SKM-1 (cell line): ENCODE measurements around the gene ZNF341.
"Not testable (repeated sequence)": the region's sequence is repeated elsewhere in the genome, so short reads cannot be mapped to it uniquely, and the experiment has no call there.

Source experiments
- DNase-seq: peaks from one replicate; lab custom pipeline; 2025; ENCODE audit not compliant: unreplicated experiment; lab: John Stamatoyannopoulos, UW

ZNF341 gene

DNA sequence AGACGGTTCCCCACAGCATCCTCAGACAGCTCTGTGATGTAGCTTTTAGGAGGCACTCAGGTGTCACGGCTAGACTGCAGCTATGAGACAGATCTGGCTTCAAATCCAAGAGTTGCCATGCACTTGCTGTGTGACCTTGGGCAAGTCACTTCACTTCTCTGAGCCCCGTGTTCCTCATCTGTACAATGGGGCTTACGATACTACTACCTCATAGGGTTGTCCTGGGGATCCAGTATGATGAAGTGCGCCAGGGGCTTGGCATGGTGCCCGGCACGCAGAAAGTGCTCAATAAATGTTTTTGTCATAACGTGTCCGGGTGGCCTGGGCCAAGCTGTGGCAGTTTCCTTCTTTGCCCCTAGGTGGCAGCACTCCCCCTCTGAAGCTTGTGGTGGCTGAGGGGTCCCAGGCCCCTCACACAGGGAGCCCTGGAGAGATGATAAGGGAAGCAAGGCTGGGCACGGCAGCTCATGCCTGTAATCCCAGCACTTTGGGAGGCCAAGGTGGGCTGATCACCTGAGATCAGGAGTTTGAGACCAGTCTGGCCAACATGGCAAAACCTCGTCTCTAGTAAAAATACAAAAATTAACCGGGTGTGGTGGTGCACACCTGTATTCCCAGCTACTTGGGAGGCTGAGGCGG, 60.3 kb downstream of the ZNF341 start:
- DNase-seq, result no peak

DNA sequence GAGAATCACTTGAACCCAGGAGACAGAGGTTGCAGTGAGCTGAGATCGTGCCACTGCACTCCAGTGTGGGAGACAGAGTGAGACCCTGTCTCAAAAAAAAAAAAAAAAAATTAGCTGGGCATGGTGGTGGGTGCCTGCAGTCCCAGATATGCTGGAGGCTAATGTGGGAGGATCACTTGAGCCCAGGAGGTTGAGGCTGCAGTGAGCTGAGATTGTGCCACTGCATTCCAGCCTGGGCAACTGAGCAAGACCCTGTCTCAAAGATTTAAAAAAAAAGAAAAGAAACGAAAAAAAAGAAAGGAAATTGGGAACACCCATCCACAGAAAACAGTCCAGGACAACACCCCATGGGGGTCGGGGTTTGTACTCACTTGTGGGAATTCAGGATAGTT, 60.8 kb downstream of the ZNF341 start:
- not testable (repeated sequence) for DNase-seq

DNA sequence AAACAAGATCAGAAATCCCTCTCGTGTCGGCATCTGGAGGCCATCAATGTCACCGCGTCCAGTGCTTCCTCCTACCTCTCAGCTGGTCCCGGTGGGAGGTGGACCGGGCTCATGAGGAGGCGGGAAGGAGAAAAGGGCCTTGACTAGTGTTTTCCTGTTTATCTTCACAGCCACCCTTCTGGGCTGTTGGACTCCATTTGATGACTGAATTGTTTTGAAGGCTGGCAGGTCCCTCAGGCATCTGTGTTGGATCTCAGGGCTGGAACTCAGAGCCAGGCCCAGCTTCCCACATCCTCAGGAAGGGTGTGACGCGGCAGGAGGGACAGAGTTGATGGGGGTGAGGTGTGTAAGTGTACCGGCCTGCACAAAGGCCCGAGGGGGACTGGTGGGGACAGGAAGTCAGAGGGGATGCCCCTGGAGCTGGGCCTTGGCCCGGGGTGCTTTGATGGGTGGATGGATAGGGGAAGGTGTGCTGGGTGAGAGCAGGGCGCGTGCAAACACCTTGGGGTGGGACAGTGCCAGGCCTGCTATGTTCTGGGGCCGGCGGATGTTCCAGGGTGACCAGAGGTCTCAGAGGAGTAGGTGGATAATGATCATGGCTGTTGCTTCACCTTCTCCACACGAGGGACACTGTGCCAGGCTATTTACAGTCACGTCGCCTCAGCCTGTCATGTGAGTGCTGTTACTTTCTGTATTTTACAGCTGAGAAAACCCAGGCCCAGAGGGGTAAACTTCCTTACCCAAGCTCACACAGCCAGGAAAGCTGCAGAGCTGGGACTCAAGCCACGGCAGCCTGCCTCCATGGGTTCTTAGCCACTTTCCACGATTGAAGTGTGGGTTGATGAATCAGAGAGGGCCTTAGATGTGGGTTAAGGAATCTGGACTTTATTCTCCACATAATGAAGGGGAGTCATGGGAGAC, 61.5 kb downstream of the ZNF341 start:
- no peak for DNase-seq

DNA sequence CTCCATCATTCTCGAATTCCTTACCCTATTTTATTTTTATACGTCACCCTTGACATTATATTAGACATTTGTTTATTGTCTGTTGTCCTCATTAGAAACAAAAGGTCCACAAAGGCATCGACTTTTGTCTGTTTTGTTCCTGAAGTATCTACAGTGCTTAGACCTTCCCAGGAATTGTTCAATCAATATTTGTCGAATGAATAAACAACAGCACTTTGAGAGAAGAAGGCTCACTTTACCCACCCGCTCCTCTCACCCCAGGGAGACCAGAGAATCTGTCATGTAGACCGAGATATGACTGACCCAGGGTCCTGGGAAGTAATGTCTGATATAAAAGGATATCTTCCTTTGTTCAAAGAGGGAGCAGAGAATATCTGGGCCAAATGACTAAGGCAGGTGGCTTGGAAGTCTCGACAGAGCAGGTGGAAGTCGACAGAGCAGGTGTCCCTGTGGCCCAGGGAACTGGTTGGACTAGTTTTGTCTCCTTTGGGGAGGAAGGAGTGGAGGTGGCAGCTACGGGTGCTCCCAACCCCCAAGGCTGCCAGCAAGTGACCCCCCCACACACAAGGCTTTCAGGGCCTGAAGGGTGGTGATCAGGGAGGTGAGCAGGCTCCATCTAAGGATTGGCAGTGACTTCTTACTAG, 64.6 kb downstream of the ZNF341 start:
- no peak for DNase-seq

DNA sequence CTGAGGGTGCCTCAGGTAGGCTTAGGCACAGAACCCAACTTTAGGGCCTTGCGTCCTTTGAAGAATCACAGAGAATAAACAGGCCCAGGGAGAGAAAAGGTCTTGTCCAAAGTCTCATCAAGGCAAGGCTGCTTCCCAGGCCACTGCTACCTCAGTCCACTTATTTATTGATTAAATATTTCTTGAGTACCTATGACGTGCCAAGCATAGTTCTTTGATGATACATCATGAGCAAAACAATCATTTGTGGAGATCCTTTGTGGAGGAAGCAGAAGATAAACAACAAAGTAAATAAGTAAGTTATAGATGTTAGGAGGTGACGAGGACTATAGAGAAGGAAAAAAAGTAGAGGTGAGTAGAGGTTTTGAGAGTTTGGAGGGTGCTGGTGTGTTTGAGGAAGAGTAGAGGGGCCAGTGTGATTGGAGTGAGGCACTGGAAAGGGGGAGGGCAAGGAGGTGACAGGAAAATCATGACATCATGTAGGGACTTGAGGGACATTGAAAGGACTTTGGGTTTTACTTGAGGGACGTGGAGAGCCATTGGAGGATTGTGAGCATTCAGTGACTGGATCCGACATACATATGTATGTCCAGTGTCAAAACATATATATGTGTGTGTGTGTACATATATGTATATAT, 65.2 kb downstream of the ZNF341 start:
- no peak for DNase-seq

DNA sequence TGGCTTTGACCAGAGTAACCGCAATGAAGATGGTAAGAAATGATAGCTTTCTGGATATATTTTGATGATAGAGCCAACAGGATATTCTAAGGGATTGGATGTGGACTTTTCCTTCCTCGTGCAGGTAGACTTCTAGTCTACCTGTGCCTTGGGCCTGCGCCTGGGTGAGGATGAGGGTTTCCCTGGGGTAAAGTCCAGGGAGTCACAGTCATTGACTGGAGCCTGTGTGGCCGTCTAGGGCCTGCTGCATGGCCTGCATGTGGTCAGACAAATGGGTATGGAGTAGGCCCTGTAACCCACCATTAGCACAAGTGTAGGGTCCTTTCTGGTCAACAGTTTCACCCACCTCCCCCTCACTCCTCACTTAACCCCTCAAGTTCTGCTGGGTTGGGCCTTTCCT, 66.6 kb downstream of the ZNF341 start:
- DNase-seq, result no peak

DNA sequence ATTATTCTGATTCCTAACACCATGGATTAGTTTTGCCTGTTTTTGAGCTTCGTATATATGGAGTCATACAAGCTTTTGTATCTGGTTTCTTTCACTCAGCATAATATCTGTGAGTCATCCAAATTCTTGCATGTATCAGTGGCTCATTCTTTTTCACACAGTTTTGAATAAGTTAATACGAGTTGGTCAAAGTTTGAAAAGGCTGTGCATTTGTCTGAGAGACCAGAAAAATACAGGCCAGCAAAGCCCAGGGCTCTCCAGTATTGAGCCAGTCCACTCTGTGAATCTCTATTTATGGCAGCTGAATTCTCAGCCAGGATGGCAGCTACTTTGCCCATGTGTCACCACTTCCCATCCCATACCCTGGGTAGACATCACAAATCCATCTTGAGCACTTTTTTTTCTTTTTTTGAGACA, 72.1 kb downstream of the ZNF341 start:
- DNase-seq, result no peak

DNA sequence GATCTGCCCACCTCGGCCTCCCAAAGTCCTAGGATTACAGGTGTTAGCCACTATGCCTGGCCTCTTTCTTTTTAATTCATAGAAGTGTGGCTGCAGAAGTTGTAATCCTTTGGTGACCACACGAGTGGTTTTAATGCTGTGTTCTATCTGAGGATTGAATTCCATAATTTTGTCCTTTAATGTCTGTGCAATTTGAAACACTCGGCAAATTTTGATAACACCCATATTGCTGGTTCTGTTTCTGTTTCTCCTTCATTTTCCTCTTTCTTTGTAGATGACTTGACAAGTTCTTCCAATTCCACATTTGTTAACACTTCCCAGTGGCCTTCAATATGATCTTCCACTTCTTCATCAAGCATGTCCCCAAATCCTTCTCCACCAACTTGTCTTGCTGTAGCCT, 76.6 kb downstream of the ZNF341 start:
- DNase-seq, result no peak

DNA sequence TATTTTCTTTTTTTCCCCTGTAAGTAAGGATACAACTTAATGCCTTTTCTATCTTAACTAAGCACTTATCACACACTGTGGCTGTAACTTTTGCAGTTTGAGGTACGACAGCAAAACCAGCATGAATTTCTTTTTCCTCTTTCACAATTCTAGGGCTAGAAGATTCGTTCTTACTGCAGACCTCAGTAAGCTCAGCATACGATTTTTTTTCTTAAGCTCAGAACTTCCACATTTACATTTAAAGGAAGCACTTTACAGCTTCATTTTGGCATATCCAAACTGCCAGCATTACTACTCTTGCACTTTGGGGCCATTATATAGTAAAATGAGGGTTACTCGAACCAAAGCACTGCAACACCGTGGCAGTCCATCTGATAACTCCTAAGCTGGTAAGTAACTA, 78.5 kb downstream of the ZNF341 start:
- no peak for DNase-seq

DNA sequence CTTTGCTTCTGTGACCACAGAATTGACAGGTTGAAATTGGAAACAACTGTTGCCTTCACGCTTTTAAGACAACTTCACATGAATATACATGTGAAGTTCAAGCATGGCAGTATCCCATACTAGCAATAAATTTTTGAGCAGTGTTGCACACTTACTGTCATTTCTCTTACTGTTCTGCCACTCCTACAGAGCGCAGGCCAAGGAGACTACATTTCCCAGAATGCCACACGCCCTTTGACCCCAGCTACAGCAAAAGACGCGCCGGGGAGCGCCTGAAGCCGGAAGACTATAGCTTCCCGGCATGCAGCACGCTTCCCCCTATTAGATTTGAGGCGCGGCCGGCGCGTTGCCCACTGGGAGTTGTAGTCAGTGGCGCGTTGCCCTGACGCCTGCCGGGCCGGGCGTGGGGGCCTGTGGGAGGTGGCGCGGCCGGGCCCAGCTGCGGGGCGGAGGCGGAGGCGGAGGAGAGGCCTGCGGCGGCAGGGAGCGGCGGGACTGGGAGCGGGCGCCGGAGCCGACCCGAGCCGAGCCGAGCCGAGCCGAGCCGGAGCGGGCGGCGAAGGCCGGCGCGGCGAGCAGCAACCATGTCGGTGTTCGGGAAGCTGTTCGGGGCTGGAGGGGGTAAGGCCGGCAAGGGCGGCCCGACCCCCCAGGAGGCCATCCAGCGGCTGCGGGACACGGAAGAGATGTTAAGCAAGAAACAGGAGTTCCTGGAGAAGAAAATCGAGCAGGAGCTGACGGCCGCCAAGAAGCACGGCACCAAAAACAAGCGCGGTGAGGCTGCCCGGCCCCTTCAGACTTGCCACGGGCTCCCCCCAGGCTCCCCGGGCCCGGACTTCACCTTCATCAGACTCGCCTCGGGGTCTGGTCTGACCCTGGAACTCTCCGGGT, 79.3 kb downstream of the ZNF341 start, which contains the start of gene CHMP4B:
CHMP4B (plus strand) TSS at position 464 of the 891 bp plus-strand sequence; CDS start at position 585, 121 bp downstream.
- DNase-seq, result peak; percentile 97

DNA sequence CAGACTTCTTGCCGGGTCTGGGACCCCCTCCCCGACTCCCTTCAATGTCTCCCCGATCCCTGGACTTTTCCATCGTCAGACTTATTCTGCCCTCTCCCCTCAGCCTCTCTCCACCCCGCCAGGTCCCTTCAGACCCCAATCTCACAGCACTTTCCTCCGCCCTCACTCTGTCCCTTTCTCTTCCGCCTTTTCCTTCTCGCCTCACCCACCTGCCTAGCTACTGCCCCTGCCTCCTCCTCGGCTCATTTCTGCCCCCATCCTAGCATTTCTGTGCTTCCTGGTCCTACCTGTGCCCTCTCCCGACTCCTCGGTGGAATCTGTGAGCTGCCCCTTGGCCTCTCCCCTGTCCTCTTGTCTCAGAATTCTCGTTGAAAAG, 80.0 kb downstream of the ZNF341 start:
- no peak for DNase-seq

DNA sequence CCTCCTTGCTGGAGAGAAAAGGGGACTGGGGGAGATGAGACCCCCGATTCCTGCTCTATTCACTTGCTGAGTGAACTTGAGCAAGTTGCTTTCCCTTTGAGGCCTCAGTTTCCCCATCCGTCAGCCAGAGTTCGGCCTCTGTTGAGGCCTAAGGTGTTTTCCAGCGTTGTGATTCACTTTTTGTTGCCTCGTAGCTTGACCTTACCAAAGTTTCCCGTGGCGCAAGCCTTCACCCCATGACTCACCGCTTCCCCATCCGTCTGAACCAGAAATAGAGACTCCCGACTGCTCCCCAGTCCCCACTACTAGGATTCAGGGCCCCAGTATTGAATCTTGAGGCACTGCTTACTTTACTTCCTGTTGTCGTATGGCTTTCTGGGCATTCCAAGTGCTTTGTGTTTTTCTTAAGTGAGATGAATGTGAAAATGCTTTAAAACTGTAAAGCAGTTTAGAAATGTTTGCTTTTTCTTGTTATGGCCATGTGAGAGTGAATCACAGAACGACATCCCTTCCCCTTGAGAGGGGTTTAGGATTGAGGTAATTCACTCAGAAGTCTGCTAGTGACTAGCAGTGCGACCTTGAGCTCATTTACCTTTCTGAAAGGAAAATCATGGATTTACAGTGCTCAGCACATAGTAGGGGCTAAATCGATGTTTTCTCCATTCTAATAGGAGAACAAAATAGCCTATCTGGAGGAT, 80.5 kb downstream of the ZNF341 start:
- DNase-seq, result peak; percentile 60

DNA sequence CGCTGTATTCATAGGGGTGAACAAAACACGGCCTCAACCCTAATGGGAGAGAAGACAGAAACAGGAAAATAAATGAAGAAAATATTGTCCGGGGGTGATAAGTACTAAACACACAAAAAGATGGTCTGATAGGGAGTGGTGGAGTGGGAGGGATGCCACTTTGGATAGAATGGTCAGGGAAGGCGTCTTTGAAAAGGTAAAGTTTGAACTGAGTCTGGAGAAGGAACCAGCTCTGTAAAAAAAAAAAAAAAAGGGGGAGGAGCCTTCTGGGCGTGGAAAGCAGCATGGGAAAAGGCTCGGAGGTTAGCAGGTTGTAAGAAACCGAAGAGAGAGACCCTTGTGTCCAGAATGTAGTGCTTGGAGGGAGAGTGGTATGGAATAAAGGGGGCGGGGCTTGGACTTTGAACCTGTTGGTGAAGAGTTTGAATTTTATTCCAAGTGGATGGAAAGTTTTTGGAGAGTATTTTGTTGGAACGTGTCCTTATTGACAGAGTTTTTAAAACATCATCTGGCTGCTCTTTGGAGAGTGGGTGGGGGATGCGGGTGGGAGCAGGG, 81.2 kb downstream of the ZNF341 start:
- no peak for DNase-seq

DNA sequence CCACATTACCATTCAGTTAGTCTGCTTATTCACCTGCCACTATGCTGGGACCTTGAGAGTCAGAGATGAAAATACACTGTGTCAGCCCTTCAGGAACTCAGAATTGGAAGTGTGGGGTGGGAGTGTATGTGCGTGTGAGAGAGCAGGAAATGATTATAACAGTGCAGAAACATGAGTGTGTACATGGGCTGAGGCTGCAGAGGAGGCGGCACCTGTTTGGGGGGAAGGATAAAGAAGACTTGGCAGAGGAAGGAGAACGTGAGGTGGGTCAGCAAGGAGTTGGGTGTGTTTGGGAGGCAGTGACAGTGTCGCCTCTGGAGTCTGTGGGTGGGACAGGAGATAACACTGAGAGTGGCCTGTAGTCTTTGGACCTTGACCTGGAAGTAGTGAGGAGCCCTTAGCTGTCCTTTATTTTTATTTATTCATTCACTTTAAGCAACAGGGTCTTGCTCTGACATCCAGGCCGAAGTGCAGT, 82.5 kb downstream of the ZNF341 start:
- DNase-seq, result no peak

DNA sequence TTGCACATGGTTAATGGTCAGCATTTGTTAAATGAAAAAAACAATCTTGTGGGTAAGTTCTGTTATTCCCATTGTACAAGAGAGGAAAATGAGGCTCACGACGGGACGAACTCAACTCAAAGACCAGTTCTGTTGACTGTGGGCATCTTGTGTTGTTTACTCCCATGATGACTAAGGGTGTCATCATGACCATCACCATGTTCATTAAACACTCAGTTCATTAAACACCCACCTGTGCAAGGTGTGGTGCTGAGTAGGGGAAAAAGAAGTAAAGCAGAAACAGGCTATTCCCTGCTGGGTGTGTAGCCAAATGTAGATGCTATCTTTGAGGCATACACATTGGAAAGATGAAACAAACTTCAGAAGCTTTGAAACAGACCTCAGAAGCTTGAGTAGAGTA, 83.9 kb downstream of the ZNF341 start:
- no peak for DNase-seq

DNA sequence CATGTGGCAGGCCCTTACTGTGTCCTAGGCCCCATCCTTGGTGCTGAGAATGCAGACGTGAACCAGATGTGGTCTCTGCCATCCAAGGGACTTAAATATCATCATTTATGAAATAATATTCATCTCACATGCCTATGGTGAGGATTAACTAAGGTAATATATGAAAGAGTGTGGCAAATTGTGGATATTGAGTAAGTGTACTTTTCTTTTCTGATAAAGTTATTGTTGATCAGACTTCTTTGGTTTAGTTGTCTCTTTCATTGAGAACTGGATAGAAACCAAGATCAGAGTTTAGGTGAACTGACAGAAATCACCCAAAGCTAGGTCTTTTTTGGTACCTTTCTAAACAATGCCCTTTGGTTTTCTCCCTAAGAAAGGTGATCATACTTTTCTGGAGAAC, 84.4 kb downstream of the ZNF341 start:
- no peak for DNase-seq

DNA sequence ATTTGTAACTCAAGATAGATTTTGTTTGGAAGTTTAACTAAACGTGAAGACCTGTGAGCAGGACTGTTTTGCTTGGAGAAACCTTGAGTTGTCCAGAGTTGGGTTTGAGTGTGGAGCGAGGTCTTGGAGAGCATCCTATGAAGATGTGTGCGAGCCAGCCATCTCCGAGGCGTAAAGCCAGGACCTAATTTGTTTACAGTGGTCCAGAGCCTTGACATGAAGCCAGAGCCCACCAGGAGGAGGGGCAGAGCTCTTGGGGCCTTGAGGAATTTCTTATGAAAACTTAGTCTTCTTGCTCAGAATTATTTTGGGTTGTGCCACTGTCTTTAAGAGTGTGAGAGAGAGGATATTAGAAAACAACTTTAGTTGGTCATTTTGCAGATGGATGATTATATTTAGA, 85.6 kb downstream of the ZNF341 start:
- no peak for DNase-seq

DNA sequence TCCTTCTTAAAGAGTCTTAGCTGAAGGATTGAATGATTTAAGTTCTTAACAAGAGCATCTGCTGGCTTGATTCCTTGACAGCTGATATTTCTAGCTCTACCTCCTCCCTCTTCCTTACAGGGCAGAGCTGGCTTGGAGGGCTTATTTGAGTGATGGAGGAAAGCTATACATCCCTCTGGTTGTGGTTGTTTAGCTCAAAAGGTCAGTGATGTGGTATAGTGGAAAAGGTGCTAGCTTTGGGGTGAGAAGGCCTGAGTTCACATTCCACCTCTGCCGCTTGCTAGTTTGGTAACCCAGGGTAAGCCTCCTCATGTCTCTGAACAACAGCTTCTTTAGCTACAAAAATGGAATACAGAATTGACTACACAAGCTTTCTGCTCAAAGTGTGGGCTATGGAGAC, 87.7 kb downstream of the ZNF341 start:
- no peak for DNase-seq

DNA sequence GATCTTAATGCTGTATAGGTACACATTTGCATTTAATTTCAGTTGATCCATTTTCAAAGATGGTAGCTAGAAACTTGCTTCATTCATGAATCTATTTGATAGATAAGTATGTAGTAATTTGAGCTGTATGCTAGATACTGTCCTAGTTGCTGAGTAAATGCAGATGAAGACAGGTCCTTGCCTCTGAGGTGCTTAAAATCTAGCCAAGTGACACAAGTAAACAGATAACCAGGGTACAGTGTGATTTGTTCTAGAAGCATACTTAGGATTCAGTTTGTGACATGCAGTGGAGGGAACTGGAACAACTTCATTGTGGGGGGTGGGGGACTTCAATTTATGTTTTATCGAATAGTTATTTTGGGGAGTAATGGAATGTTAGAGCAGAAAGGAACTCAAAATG, 88.6 kb downstream of the ZNF341 start:
- DNase-seq, result no peak
